WTC11 (cell line): ENCODE measurements around the gene TCF7L2. TPM values are rescaled to one million over a fixed set of nuclear protein-coding genes. Genes with fewer than 3 reads are reported as not detected.

ENCODE experiments used
- ATAC-seq: fragments of 200-7000 bp; cut with Tn5 transposase; 2 replicates; pipeline ENCODE4 v1.10.0; 2021; ENCODE audit warnings: mild to moderate bottlenecking, moderate library complexity
- CTCF ChIA-PET: fragments of 300-600 bp; sonication (Branson Sonifier 250); formaldehyde crosslinking; loops from one replicate; lab custom pipeline; 2021; ENCODE audit warnings: antibody characterized with exemption; lab: Charles Lee
- POLR2A ChIA-PET: fragments of 350-600 bp; sonication (Branson Sonifier 250); formaldehyde crosslinking; loops from one replicate; lab custom pipeline; 2021; ENCODE audit warnings: antibody characterized with exemption; lab: Charles Lee
- DNase-seq: peaks from one replicate; pipeline ENCODE4 v3.0.0; 2021; ENCODE audit warnings: low spot score
- H3K27ac Mint-ChIP-seq: 2 replicates; pipeline ENCODE4 v1.8.0; 2021; ENCODE audit warnings: mixed read lengths
- H3K27me3 Mint-ChIP-seq: 2 replicates; pipeline ENCODE4 v1.8.0; 2021; ENCODE audit warnings: low read depth, mild to moderate bottlenecking, moderate library complexity, mixed read lengths
- H3K36me3 Mint-ChIP-seq: 2 replicates; pipeline ENCODE4 v1.8.0; 2021; ENCODE audit warnings: mixed read lengths
- H3K4me1 Mint-ChIP-seq: 2 replicates; pipeline ENCODE4 v1.8.0; 2022; ENCODE audit warnings: mixed read lengths
- H3K4me3 Mint-ChIP-seq: 2 replicates; pipeline ENCODE4 v1.8.0; 2021; ENCODE audit warnings: mild to moderate bottlenecking, moderate library complexity, mixed read lengths
- H3K9me3 Mint-ChIP-seq: 2 replicates; pipeline ENCODE4 v1.8.0; 2021; ENCODE audit warnings: mixed read lengths
- AFF4 ChIP-seq: sonication (generic); formaldehyde crosslinking; IDR thresholded peaks from 2 replicates; pipeline ENCODE4 v1.8.1; 2023; ENCODE audit warnings: mild to moderate bottlenecking, missing genetic modification reagents, borderline replicate concordance
- ATF2 ChIP-seq: sonication (generic); formaldehyde crosslinking; IDR thresholded peaks from 2 replicates; pipeline ENCODE4 v1.8.1; 2022; ENCODE audit warnings: low read depth, missing genetic modification reagents, borderline replicate concordance
- CTCF ChIP-seq: fragments of 200-600 bp; IDR thresholded peaks from 2 replicates; pipeline ENCODE4 v1.8.0; 2022; ENCODE audit warnings: antibody characterized with exemption
- E2F5 ChIP-seq: sonication (generic); formaldehyde crosslinking; IDR thresholded peaks from 2 replicates; pipeline ENCODE4 v1.8.1; 2022; ENCODE audit warnings: mild to moderate bottlenecking, moderate library complexity, missing genetic modification reagents
- MAX ChIP-seq: sonication (generic); formaldehyde crosslinking; IDR thresholded peaks from 2 replicates; pipeline ENCODE4 v1.8.0; 2022; ENCODE audit warnings: mild to moderate bottlenecking, missing genetic modification reagents
- PREB ChIP-seq: sonication (generic); formaldehyde crosslinking; IDR thresholded peaks from 2 replicates; pipeline ENCODE4 v1.8.1; 2022; ENCODE audit warnings: mild to moderate bottlenecking, missing genetic modification reagents, moderate library complexity, borderline replicate concordance
- TEAD1 ChIP-seq: sonication (generic); formaldehyde crosslinking; IDR thresholded peaks from 2 replicates; pipeline ENCODE4 v1.8.0; 2022; ENCODE audit warnings: mild to moderate bottlenecking, missing genetic modification reagents
- TEAD4 ChIP-seq: sonication (generic); formaldehyde crosslinking; IDR thresholded peaks from 2 replicates; pipeline ENCODE4 v1.8.0; 2022; ENCODE audit warnings: mild to moderate bottlenecking, missing genetic modification reagents
- ZNF219 ChIP-seq: sonication (generic); formaldehyde crosslinking; IDR thresholded peaks from 2 replicates; pipeline ENCODE4 v1.8.0; 2023; ENCODE audit warnings: missing genetic modification reagents, mild to moderate bottlenecking, borderline replicate concordance
- total RNA-seq: library from RNA; stranded (reverse); gene quantifications from 3 replicates; pipeline ENCODE4 v1.2.3, GENCODE V29; 2021

Gene TCF7L2
- total RNA-seq, 1 experiment from 2014 or later: 44.5 TPM

- ATAC-seq (no peak), DNase-seq (no peak)
- TF ChIP-seq ATF2 (CRISPR knock-in tag): no peak
- CTCF ChIA-PET: interaction anchor here (1.0 kb wide), 1 partner anchor 401 kb away, joined by 3 read pairs; no protein-coding TSS in a partner anchor
- POLR2A ChIA-PET: no interaction called here
- peaks cover 14% of the 10 kb centered on the region; the same call in 1 of the 2 replicates for H3K36me3 Mint-ChIP-seq
- peak overlapping the region; percentile 75 for H3K27ac Mint-ChIP-seq
- no peaks in the 10 kb centered on the region for H3K27me3 Mint-ChIP-seq
- H3K9me3 Mint-ChIP-seq: no peaks in the 10 kb centered on the region
- peaks cover 86% of the 10 kb centered on the region for H3K4me1 Mint-ChIP-seq
- H3K4me3 Mint-ChIP-seq: no peak overlapping the region
Measured at GRCh38 chr10:112983444-112984056, 33.5 kb downstream of the TCF7L2 start.

GRCh38 chr10:112984756-112985155, 34.7 kb downstream of the TCF7L2 start:
- ChIA-PET CTCF (interaction anchor here (0.6 kb wide), 1 partner anchor 119 kb away, joined by 3 read pairs; no protein-coding TSS in a partner anchor), POLR2A (interaction anchor here (0.6 kb wide), 1 partner anchor 104 kb away, joined by 4 read pairs; no protein-coding TSS in a partner anchor)
- TF ChIP-seq E2F5 (CRISPR knock-in tag): no peak
- TF ChIP-seq CTCF: no peak
- no peak for TF ChIP-seq MAX
- TF ChIP-seq AFF4 (CRISPR knock-in tag): no peak
- no peak for TF ChIP-seq ZNF219 (CRISPR knock-in tag)
- no peak for TF ChIP-seq PREB
- TF ChIP-seq TEAD4 (CRISPR knock-in tag): no peak
- TF ChIP-seq ATF2 (CRISPR knock-in tag): no peak
- TF ChIP-seq TEAD1 (CRISPR knock-in tag): no peak
- DNase-seq (no peak), ATAC-seq (no peak)
- peaks cover 14% of the 10 kb centered on the region; the same call in 1 of the 2 replicates for H3K36me3 Mint-ChIP-seq
- H3K9me3 Mint-ChIP-seq: no peaks in the 10 kb centered on the region
- H3K4me3 Mint-ChIP-seq: no peak overlapping the region
- H3K27ac Mint-ChIP-seq: no peak overlapping the region
- H3K4me1 Mint-ChIP-seq: peaks cover 89% of the 10 kb centered on the region
- no peaks in the 10 kb centered on the region for H3K27me3 Mint-ChIP-seq
